Panc1 (cell line): ENCODE results near the gene TRIM62. TPM values are rescaled to one million over a fixed set of nuclear protein-coding genes. Genes with fewer than 3 reads are reported as not detected.

ENCODE experiments used
- ATAC-seq: fragments of 200-7000 bp; cut with Tn5 transposase; 2 replicates; pipeline ENCODE4 v1.9.1; 2020; ENCODE audit warnings: mild to moderate bottlenecking, moderate library complexity
- BruUV-seq: library from RNA; stranded (reverse); fragments of 400-500 nt; replicated peaks from 2 replicates; lab custom pipeline; 2021; lab: Mats Ljungman, UMichigan
- CTCF ChIA-PET: fragments of 300-600 bp; sonication (Branson Sonifier 250); formaldehyde crosslinking; loops from one replicate; lab custom pipeline; 2022; ENCODE audit warnings: antibody characterized with exemption; lab: Charles Lee
- POLR2A ChIA-PET: fragments of 300-600 bp; sonication (Branson Sonifier 250); formaldehyde crosslinking; loops from one replicate; lab custom pipeline; 2022; ENCODE audit warnings: antibody characterized with exemption; lab: Charles Lee
- DNase-seq: peaks from one replicate; pipeline ENCODE4 v3.0.0-alpha.2; 2010; ENCODE audit warnings: low read depth, low spot score
- H3K27ac ChIP-seq: 2 replicates; pipeline ENCODE4 v1.5.1; 2011; ENCODE audit warnings: mild to moderate bottlenecking, low read length, inconsistent platforms
- H3K27me3 ChIP-seq: fragments of 200-500 bp; sonication (Bioruptor generic); 2 replicates; pipeline ENCODE4 v1.6.0; 2014; ENCODE audit warnings: low read length, inconsistent platforms; ENCODE audit not compliant: control insufficient read depth, insufficient read depth
- H3K36me3 ChIP-seq: fragments of 200-500 bp; sonication (Bioruptor generic); 2 replicates; pipeline ENCODE4 v1.5.1; 2014; ENCODE audit warnings: inconsistent platforms, mild to moderate bottlenecking, low read length, moderate library complexity; ENCODE audit not compliant: control insufficient read depth, insufficient read depth
- H3K4me1 ChIP-seq: 2 replicates; pipeline ENCODE4 v1.5.1; 2011; ENCODE audit warnings: inconsistent platforms, mild to moderate bottlenecking, low read length, moderate library complexity; ENCODE audit not compliant: control insufficient read depth, insufficient read depth
- H3K4me3 ChIP-seq, 2 experiments: 2 replicates each; pipeline ENCODE4 v1.5.1; 2011 to 2012; ENCODE audit warnings: low read depth in 2 of 2, low read length in 2 of 2, mild to moderate bottlenecking in 2 of 2, inconsistent platforms in 1 of 2, moderate library complexity in 1 of 2
- H3K9me3 ChIP-seq: fragments of 200-500 bp; sonication (Bioruptor generic); 2 replicates; pipeline ENCODE4 v1.5.1; 2014; ENCODE audit warnings: low read depth, mild to moderate bottlenecking, inconsistent platforms, low read length, moderate library complexity; ENCODE audit not compliant: control insufficient read depth, insufficient read depth
- CTCF ChIP-seq: fragments of 450-650 bp; IDR thresholded peaks from 2 replicates; pipeline ENCODE4 v1.5.1; 2017; ENCODE audit warnings: mild to moderate bottlenecking
- POLR2AphosphoS5 ChIP-seq: IDR thresholded peaks from 2 replicates; pipeline ENCODE4 v1.6.1; 2012; ENCODE audit warnings: mild to moderate bottlenecking, low read depth, low read length, moderate library complexity
- SIN3A ChIP-seq: IDR thresholded peaks from 2 replicates; pipeline ENCODE4 v1.6.1; 2012; ENCODE audit warnings: low read depth, mild to moderate bottlenecking, low read length, moderate library complexity, borderline replicate concordance; ENCODE audit not compliant: insufficient read depth
- TCF7L2 ChIP-seq: IDR thresholded peaks from 2 replicates; pipeline ENCODE4 v1.6.1; 2011; ENCODE audit warnings: mild to moderate bottlenecking, low read depth, low read length, inconsistent platforms
- in situ Hi-C: cut with HindIII; loops from 2 replicates; pipeline ENCODE4 v1.10.0; 2016; ENCODE audit warnings: low sequenced_read_pairs, low pct_unique_long_range_greater_than_20kb
- intact Hi-C: fragments of 100-400 bp; cut with micrococcal nuclease; formaldehyde crosslinking; loops from one replicate; pipeline ENCODE4 v1.10.0; 2022; ENCODE audit not compliant: unreplicated experiment
- total RNA-seq: library from RNA; stranded (reverse); gene quantifications from one replicate; pipeline ENCODE4 v1.2.1, GENCODE V29; 2021; ENCODE audit not compliant: unreplicated experiment
- TF ChIP-seq, protein P1 (sequence below), 2 experiments: IDR thresholded peaks; 2 replicates each; pipeline ENCODE4 v1.6.1; 2011 to 2012; ENCODE audit warnings: low read depth in 2 of 2, control low read depth in 1 of 2, low read length in 1 of 2, mild to moderate bottlenecking in 1 of 2, moderate library complexity in 1 of 2; ENCODE audit not compliant: insufficient read depth in 1 of 2

The TRIM62 gene
- total RNA-seq, 1 experiment from 2014 or later, result 7.4 TPM

GRCh38 chr1:33149453-33150190, 32.2 kb downstream of the TRIM62 start:
- no peak for ATAC-seq
- no peaks in the 10 kb centered on the region for H3K9me3 ChIP-seq
- no peak overlapping the region for H3K4me3 ChIP-seq
- H3K27me3 ChIP-seq, result no peaks in the 10 kb centered on the region
- DNase-seq, result no peak
- ChIA-PET CTCF (no interaction called here), POLR2A (no interaction called here)
- no TSS peak for BruUV-seq
- intact Hi-C loops (no loop called here), in situ Hi-C loops (no loop called here)
- no peak overlapping the region for H3K27ac ChIP-seq
- TF ChIP-seq, protein P1, sequence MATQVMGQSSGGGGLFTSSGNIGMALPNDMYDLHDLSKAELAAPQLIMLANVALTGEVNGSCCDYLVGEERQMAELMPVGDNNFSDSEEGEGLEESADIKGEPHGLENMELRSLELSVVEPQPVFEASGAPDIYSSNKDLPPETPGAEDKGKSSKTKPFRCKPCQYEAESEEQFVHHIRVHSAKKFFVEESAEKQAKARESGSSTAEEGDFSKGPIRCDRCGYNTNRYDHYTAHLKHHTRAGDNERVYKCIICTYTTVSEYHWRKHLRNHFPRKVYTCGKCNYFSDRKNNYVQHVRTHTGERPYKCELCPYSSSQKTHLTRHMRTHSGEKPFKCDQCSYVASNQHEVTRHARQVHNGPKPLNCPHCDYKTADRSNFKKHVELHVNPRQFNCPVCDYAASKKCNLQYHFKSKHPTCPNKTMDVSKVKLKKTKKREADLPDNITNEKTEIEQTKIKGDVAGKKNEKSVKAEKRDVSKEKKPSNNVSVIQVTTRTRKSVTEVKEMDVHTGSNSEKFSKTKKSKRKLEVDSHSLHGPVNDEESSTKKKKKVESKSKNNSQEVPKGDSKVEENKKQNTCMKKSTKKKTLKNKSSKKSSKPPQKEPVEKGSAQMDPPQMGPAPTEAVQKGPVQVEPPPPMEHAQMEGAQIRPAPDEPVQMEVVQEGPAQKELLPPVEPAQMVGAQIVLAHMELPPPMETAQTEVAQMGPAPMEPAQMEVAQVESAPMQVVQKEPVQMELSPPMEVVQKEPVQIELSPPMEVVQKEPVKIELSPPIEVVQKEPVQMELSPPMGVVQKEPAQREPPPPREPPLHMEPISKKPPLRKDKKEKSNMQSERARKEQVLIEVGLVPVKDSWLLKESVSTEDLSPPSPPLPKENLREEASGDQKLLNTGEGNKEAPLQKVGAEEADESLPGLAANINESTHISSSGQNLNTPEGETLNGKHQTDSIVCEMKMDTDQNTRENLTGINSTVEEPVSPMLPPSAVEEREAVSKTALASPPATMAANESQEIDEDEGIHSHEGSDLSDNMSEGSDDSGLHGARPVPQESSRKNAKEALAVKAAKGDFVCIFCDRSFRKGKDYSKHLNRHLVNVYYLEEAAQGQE (IDR thresholded peaks at IDR 0.05; ENCODE audit: insufficient read depth in 1 of 2, low read depth in 2 of 2, low read length in 1 of 2), result no peak
- no peak for TF ChIP-seq CTCF
- TF ChIP-seq POLR2AphosphoS5, result no peak
- no peak for TF ChIP-seq SIN3A
- no peak for TF ChIP-seq TCF7L2
- no peaks in the 10 kb centered on the region for H3K36me3 ChIP-seq
- H3K4me1 ChIP-seq, result no peaks in the 10 kb centered on the region

- in situ Hi-C loops, result no loop called here
- Histone ChIP-seq H3K4me3 (no peak overlapping the region), H3K36me3 (no peaks in the 10 kb centered on the region), H3K9me3 (no peaks in the 10 kb centered on the region), H3K4me1 (no peaks in the 10 kb centered on the region), H3K27me3 (no peaks in the 10 kb centered on the region), H3K27ac (no peak overlapping the region)
- BruUV-seq, result no TSS peak
- intact Hi-C loops, result no loop called here
- ATAC-seq (no peak), DNase-seq (no peak)
- CTCF ChIA-PET, result no interaction called here
- POLR2A ChIA-PET, result no interaction called here
- TF ChIP-seq CTCF (no peak), TCF7L2 (no peak), POLR2AphosphoS5 (no peak), SIN3A (no peak)
- TF ChIP-seq, protein P1 (IDR thresholded peaks at IDR 0.05; ENCODE audit: insufficient read depth in 1 of 2, low read depth in 2 of 2, low read length in 1 of 2), result no peak
Observed at GRCh38 chr1:33148615-33149014, 33.2 kb downstream of the TRIM62 start.
